H9 (cell line): ENCODE measurements around the gene SLC10A4. TPM values are rescaled to one million over a fixed set of nuclear protein-coding genes. Genes with fewer than 3 reads are reported as not detected.

ENCODE experiments used
- DNase-seq: peaks from one replicate; pipeline ENCODE4 v3.0.0-alpha.2; 2017
- H2AFZ ChIP-seq: one replicate; pipeline ENCODE4 v1.6.1; 2013; ENCODE audit warnings: mild to moderate bottlenecking, low read length, control low read depth, moderate library complexity
- H2AK5ac ChIP-seq: 2 replicates; pipeline ENCODE4 v1.6.1; 2013; ENCODE audit warnings: low read length, control low read depth, mixed read lengths; ENCODE audit not compliant: insufficient read length
- H2BK120ac ChIP-seq: one replicate; pipeline ENCODE4 v1.6.1; 2013; ENCODE audit warnings: low read depth, mild to moderate bottlenecking, low read length, control low read depth, inconsistent platforms; ENCODE audit not compliant: poor library complexity, severe bottlenecking
- H2BK12ac ChIP-seq: 2 replicates; pipeline ENCODE4 v1.6.1; 2013; ENCODE audit warnings: low read length, control low read depth, mixed read lengths, low read depth; ENCODE audit not compliant: insufficient read length
- H2BK15ac ChIP-seq: 2 replicates; pipeline ENCODE4 v1.6.1; 2013; ENCODE audit warnings: low read depth, low read length, control low read depth
- H2BK20ac ChIP-seq: one replicate; pipeline ENCODE4 v1.6.1; 2013; ENCODE audit warnings: low read depth, mild to moderate bottlenecking, low read length, control low read depth, inconsistent platforms; ENCODE audit not compliant: poor library complexity, severe bottlenecking
- H2BK5ac ChIP-seq: 2 replicates; pipeline ENCODE4 v1.6.1; 2013; ENCODE audit warnings: low read length, control low read depth, mixed read lengths; ENCODE audit not compliant: insufficient read length
- H3K14ac ChIP-seq: 2 replicates; pipeline ENCODE4 v1.6.1; 2013; ENCODE audit warnings: low read length, control low read depth; ENCODE audit not compliant: insufficient read depth
- H3K18ac ChIP-seq: 2 replicates; pipeline ENCODE4 v1.6.1; 2013; ENCODE audit warnings: low read depth, mild to moderate bottlenecking, mixed read lengths, low read length, control low read depth; ENCODE audit not compliant: insufficient read length
- H3K23ac ChIP-seq: 2 replicates; pipeline ENCODE4 v1.6.1; 2013; ENCODE audit warnings: low read length, control low read depth, mixed read lengths, low read depth; ENCODE audit not compliant: insufficient read length
- H3K23me2 ChIP-seq: 2 replicates; pipeline ENCODE4 v1.6.1; 2013; ENCODE audit warnings: low read depth, mild to moderate bottlenecking, mixed read lengths, low read length, control low read depth; ENCODE audit not compliant: insufficient read length, poor library complexity, severe bottlenecking
- H3K27ac ChIP-seq: 2 replicates; pipeline ENCODE4 v1.5.1; 2013; ENCODE audit warnings: low read length, control low read depth, mixed read lengths, low read depth; ENCODE audit not compliant: insufficient read length
- H3K27me3 ChIP-seq: 2 replicates; pipeline ENCODE4 v1.6.1; 2013; ENCODE audit warnings: low read length, control low read depth, inconsistent platforms; ENCODE audit not compliant: insufficient read depth
- H3K4ac ChIP-seq: 2 replicates; pipeline ENCODE4 v1.6.1; 2013; ENCODE audit warnings: low read depth, mild to moderate bottlenecking, control low read depth, inconsistent platforms, low read length, moderate library complexity
- H3K4me1 ChIP-seq: 2 replicates; pipeline ENCODE4 v1.6.1; 2013; ENCODE audit warnings: low read length, control low read depth, inconsistent platforms; ENCODE audit not compliant: insufficient read depth
- H3K4me2 ChIP-seq: 2 replicates; pipeline ENCODE4 v1.6.1; 2013; ENCODE audit warnings: low read length, control low read depth, mixed read lengths; ENCODE audit not compliant: insufficient read length, insufficient read depth
- H3K56ac ChIP-seq: 2 replicates; pipeline ENCODE4 v1.6.1; 2013; ENCODE audit warnings: low read depth, mild to moderate bottlenecking, mixed read lengths, low read length, control low read depth; ENCODE audit not compliant: insufficient read length
- H3K79me1 ChIP-seq: 2 replicates; pipeline ENCODE4 v1.6.1; 2013; ENCODE audit warnings: low read depth, mild to moderate bottlenecking, moderate library complexity, low read length, control low read depth, inconsistent platforms; ENCODE audit not compliant: insufficient read depth, poor library complexity, severe bottlenecking
- H3K79me2 ChIP-seq: 2 replicates; pipeline ENCODE4 v1.6.1; 2013; ENCODE audit warnings: low read length, control low read depth, inconsistent platforms; ENCODE audit not compliant: insufficient read depth
- H3K9ac ChIP-seq: 2 replicates; pipeline ENCODE4 v1.6.1; 2013; ENCODE audit warnings: low read length, control low read depth, mixed read lengths; ENCODE audit not compliant: insufficient read length; ENCODE audit errors: extremely low read depth
- H3K9me3 ChIP-seq: one replicate; pipeline ENCODE4 v1.6.1; 2013; ENCODE audit warnings: low read depth, low read length, inconsistent platforms; ENCODE audit not compliant: control insufficient read depth
- H3T11ph ChIP-seq: one replicate; pipeline ENCODE4 v1.6.1; 2013; ENCODE audit warnings: mild to moderate bottlenecking, low read length, control low read depth, inconsistent platforms
- H4K20me1 ChIP-seq: one replicate; pipeline ENCODE4 v1.6.1; 2013; ENCODE audit not compliant: control insufficient read depth, insufficient read length, insufficient read depth
- H4K5ac ChIP-seq: 2 replicates; pipeline ENCODE4 v1.6.1; 2013; ENCODE audit warnings: low read depth, mild to moderate bottlenecking, mixed read lengths, low read length, control low read depth; ENCODE audit not compliant: insufficient read length
- H4K8ac ChIP-seq: replicated peaks from 2 replicates; pipeline ENCODE4 v1.6.1; 2013; ENCODE audit warnings: low read length, control low read depth, mixed read lengths, low read depth; ENCODE audit not compliant: insufficient read length
- H4K91ac ChIP-seq: 2 replicates; pipeline ENCODE4 v1.6.1; 2013; ENCODE audit warnings: low read depth, mild to moderate bottlenecking, moderate library complexity, mixed read lengths, low read length, control low read depth; ENCODE audit not compliant: insufficient read length
- H3K27ac Mint-ChIP-seq, 3 experiments: 2 replicates in 2 of 3; 3 replicates in 1 of 3; pipeline ENCODE4 v1.8.0; 2020 to 2021; ENCODE audit warnings: mixed read lengths in 3 of 3, mild to moderate bottlenecking in 1 of 3, moderate library complexity in 1 of 3
- H3K27me3 Mint-ChIP-seq: 2 replicates; pipeline ENCODE4 v1.8.0; 2021; ENCODE audit warnings: low read depth, mild to moderate bottlenecking, moderate library complexity, mixed read lengths
- H3K36me3 Mint-ChIP-seq, 3 experiments: 2 replicates in 2 of 3; 3 replicates in 1 of 3; pipeline ENCODE4 v1.8.0; 2020 to 2021; ENCODE audit warnings: low read depth in 3 of 3, mixed read lengths in 3 of 3; ENCODE audit not compliant: insufficient read depth in 1 of 3
- H3K4me1 Mint-ChIP-seq, 2 experiments: 2 replicates each; pipeline ENCODE4 v1.8.0; 2020; ENCODE audit warnings: mixed read lengths in 2 of 2
- H3K4me3 Mint-ChIP-seq, 2 experiments: 2 replicates in 1 of 2; 3 replicates in 1 of 2; pipeline ENCODE4 v1.8.0; 2020 to 2021; ENCODE audit warnings: mild to moderate bottlenecking in 2 of 2, mixed read lengths in 2 of 2, moderate library complexity in 1 of 2
- H3K9me3 Mint-ChIP-seq, 2 experiments: 2 replicates in 1 of 2; 3 replicates in 1 of 2; pipeline ENCODE4 v1.8.0; 2020; ENCODE audit warnings: mild to moderate bottlenecking in 2 of 2, mixed read lengths in 2 of 2, moderate library complexity in 1 of 2
- CTCF ChIP-seq: fragments of 200-600 bp; sonication (generic); conservative IDR thresholded peaks from 3 replicates; pipeline ENCODE4 v1.8.0; 2021; ENCODE audit warnings: antibody characterized with exemption, mild to moderate bottlenecking
- WGBS: extraction: QIAGEN DNeasy Blood & Tissue Kit; methylation state at CpG from one replicate; pipeline ENCODE4 v1.1.7; 2013; ENCODE audit warnings: missing lambda C conversion rate, low lambda C conversion rate, mixed read lengths; ENCODE audit not compliant: insufficient read length; ENCODE audit errors: extremely low coverage; 5-methylcytosine and 5-hydroxymethylcytosine counted together
- total RNA-seq: library from RNA; stranded (reverse); gene quantifications from 2 replicates; pipeline ENCODE4 v1.2.1, GENCODE V29; 2021

SLC10A4 gene
- total RNA-seq, 1 experiment from 2014 or later, result 1.7 TPM

GRCh38 chr4:48493452-48494100 is 10.4 kb downstream of the SLC10A4 start:
- no peaks in the 10 kb centered on the region for H3K79me1 ChIP-seq
- DNase-seq, result no peak
- no peak overlapping the region for H2BK5ac ChIP-seq
- H2BK12ac ChIP-seq, result no peak overlapping the region
- no peak overlapping the region for H3T11ph ChIP-seq
- no peak overlapping the region for H3K4ac ChIP-seq
- H3K9me3 ChIP-seq, result no peaks in the 10 kb centered on the region
- H3K4me3 Mint-ChIP-seq, result no peak overlapping the region
- no peak overlapping the region for H3K27ac Mint-ChIP-seq
- no peaks in the 10 kb centered on the region for H3K9me3 Mint-ChIP-seq
- no peaks in the 10 kb centered on the region for H4K20me1 ChIP-seq
- no peak overlapping the region for H2AFZ ChIP-seq
- no peak overlapping the region for H4K91ac ChIP-seq
- H3K23ac ChIP-seq, result no peak overlapping the region
- H3K27ac ChIP-seq, result no peak overlapping the region
- peaks cover 2% of the 10 kb centered on the region in 2 experiments; a peak in 2 of 4 replicates for H3K4me1 Mint-ChIP-seq
- no peak overlapping the region for H3K14ac ChIP-seq
- no peak overlapping the region for H4K5ac ChIP-seq
- no CpG with 5 or more reads among the region's 4 CpGs for WGBS
- no peak overlapping the region for H2BK20ac ChIP-seq
- H3K27me3 Mint-ChIP-seq, result peaks cover 40% of the 10 kb centered on the region
- no peak overlapping the region for H2AK5ac ChIP-seq
- no peak overlapping the region for H3K4me2 ChIP-seq
- H3K79me2 ChIP-seq, result no peaks in the 10 kb centered on the region
- H3K9ac ChIP-seq, result no peak overlapping the region
- no peaks in the 10 kb centered on the region for H3K4me1 ChIP-seq
- no peak overlapping the region for H2BK15ac ChIP-seq
- peaks cover 0 to under 1% (median under 1%) of the 10 kb centered on the region in 3 experiments; a peak in 1 of 7 replicates for H3K36me3 Mint-ChIP-seq
- no peak overlapping the region for H3K56ac ChIP-seq
- H3K18ac ChIP-seq, result no peak overlapping the region
- H3K23me2 ChIP-seq, result peaks cover 5% of the 10 kb centered on the region
- H2BK120ac ChIP-seq, result no peak overlapping the region
- TF ChIP-seq CTCF, result no peak
- H3K27me3 ChIP-seq, result peaks cover 8% of the 10 kb centered on the region; the same call in 1 of the 2 replicates
- H4K8ac ChIP-seq, result no peak overlapping the region
